OCI-LY1 (cell line): ENCODE data around the gene EFNA2.

ENCODE experiments used
- EZH2 ChIP-seq: fragments of 200-600 bp; sonication (generic), shearing (Covaris generic); IDR thresholded peaks from 2 replicates; pipeline ENCODE4 v1.8.0; 2017; ENCODE audit warnings: borderline replicate concordance, mixed run types, mild to moderate bottlenecking, antibody characterized with exemption, low read length, moderate library complexity, mixed read lengths
- TF ChIP-seq, protein P1 (sequence below): fragments of 200-600 bp; sonication (generic), shearing (Covaris generic); IDR thresholded peaks from 2 replicates; pipeline ENCODE4 v1.5.1; 2017; ENCODE audit warnings: mild to moderate bottlenecking, antibody characterized with exemption, low read length, moderate library complexity, mixed read lengths

- TF ChIP-seq, protein P1, sequence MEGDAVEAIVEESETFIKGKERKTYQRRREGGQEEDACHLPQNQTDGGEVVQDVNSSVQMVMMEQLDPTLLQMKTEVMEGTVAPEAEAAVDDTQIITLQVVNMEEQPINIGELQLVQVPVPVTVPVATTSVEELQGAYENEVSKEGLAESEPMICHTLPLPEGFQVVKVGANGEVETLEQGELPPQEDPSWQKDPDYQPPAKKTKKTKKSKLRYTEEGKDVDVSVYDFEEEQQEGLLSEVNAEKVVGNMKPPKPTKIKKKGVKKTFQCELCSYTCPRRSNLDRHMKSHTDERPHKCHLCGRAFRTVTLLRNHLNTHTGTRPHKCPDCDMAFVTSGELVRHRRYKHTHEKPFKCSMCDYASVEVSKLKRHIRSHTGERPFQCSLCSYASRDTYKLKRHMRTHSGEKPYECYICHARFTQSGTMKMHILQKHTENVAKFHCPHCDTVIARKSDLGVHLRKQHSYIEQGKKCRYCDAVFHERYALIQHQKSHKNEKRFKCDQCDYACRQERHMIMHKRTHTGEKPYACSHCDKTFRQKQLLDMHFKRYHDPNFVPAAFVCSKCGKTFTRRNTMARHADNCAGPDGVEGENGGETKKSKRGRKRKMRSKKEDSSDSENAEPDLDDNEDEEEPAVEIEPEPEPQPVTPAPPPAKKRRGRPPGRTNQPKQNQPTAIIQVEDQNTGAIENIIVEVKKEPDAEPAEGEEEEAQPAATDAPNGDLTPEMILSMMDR = no peak
- TF ChIP-seq EZH2 = no peak
Observed at GRCh38 chr19:1282588-1283206, 3.0 kb upstream of the EFNA2 start.
